ENCODE measurements around the gene ELK1.

- TF ChIP-seq POLR2A (IDR thresholded peaks at IDR 0.05), result no peak
- no peak for TF ChIP-seq CTCF (IDR thresholded peaks at IDR 0.05)
Measured at GRCh38 chrX:47611926-47612325, 38.4 kb downstream of the ELK1 start.

All from thyroid gland (tissue), 4 donors.